ENCODE results near the gene LMNTD2. TPM values are rescaled to one million over a fixed set of nuclear protein-coding genes. Genes with fewer than 3 reads are reported as not detected.

Gene LMNTD2
- polyA plus RNA-seq, 2 of the 4 experiments (the other 2 are of a cell fraction): 2.2 to 3.5 TPM

DNA sequence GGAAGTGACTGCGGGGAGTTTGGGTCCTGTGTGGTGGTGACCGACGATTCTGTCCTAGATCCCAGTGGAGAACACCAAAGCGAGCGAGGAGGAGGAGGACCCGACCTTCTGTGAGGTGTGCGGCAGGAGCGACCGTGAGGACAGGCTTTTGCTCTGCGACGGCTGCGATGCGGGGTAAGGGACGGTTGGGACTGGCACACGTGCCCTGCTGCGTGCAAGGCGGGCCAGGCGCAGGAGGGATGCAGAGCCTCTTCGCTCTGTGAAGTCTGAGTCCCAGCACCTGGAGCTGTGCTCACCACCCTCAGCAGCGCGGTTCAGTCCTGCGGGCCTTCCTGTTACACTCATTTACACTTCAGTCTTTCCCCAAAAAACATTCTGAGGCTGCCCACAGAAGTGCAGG lies 32.0 kb upstream of the LMNTD2 start (continued):
- TF ChIP-seq, protein P1, sequence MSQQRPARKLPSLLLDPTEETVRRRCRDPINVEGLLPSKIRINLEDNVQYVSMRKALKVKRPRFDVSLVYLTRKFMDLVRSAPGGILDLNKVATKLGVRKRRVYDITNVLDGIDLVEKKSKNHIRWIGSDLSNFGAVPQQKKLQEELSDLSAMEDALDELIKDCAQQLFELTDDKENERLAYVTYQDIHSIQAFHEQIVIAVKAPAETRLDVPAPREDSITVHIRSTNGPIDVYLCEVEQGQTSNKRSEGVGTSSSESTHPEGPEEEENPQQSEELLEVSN (IDR thresholded peaks at IDR 0.05; ENCODE audit: borderline replicate concordance, low read depth): no peak
- no peak for TF ChIP-seq RARB (CRISPR knock-in tag; IDR thresholded peaks at IDR 0.05)

DNA sequence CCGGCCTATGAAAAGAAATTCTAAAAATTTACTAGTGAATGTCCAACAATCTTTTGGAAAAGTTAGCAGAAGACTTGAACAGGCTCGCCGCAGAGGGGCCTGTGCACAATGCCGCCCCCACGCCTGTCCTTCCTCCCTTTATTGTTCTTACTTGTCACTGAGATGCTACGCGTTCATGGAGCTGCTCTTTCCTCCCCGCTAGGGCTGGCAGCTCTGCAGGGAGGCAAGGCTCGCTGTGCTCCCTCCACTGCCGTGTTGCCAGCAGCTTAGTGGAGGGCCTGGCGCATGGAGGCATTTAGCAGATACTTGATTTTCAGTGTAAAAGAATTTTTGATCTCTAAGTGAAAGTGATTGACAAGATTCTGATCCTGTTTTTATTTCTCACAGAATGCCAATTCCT lies 30.5 kb upstream of the LMNTD2 start:
- Histone ChIP-seq H3K4me1 (peaks cover 29% of the 10 kb centered on the region), H3K9me3 (no peaks in the 10 kb centered on the region), H3K4me3 (no peak overlapping the region), H3K27ac (no peak overlapping the region), H3K4me2 (no peak overlapping the region)
- ATAC-seq: no peak
- no peak for FAIRE-seq
- whole genome bisulfite sequencing (ENCODE audit: missing lambda C conversion rate): 78% methylated on average over 11 of the region's 11 CpGs
- POLR2A ChIA-PET: no interaction called here
- no peak for TF ChIP-seq BHLHE40 (IDR thresholded peaks at IDR 0.05; ENCODE audit: low read depth, low read length)
- no peak for DNase-seq (ENCODE audit: low read depth in 1 of 2, low spot score in 1 of 2)
- CTCF ChIA-PET: interaction anchor here (1.2 to 1.3 kb wide), 2 partner anchors 14 to 36 kb away, joined by 3 to 5 read pairs; no protein-coding TSS in a partner anchor

DNA sequence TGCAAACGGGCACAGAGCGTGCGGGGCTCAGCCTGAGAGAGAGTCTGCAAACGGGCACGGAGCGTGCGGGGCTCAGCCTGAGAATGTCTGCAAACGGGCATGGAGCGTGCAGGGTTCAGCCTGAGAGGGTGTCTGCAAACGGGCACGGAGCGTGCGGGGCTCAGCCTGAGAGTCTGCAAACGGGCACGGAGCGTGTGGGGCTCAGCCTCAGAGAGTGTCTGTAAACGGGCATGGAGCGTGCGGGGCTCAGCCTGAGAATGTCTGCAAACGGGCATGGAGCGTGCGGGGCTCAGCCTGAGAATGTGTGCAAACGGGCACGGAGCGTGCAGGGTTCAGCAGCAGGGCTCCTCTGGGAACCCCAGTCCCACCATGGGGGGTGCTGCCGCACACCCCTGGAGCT lies 29.3 kb upstream of the LMNTD2 start:
- peaks cover 29% of the 10 kb centered on the region for H3K4me1 ChIP-seq
- POLR2A ChIA-PET: no interaction called here
- no peak for ATAC-seq
- CTCF ChIA-PET: interaction anchor here (0.7 to 1.7 kb wide), 2 partner anchors 10 to 23 kb away, joined by 3 read pairs; no protein-coding TSS in a partner anchor
- H3K4me3 ChIP-seq: no peak overlapping the region
- H3K9me3 ChIP-seq: no peaks in the 10 kb centered on the region
- H3K4me2 ChIP-seq: no peak overlapping the region
- no peak for TF ChIP-seq CHD2 (IDR thresholded peaks at IDR 0.05; ENCODE audit: low read length, partially characterized antibody)
- no peak for TF ChIP-seq MYC (IDR thresholded peaks at IDR 0.05; ENCODE audit: borderline replicate concordance, low read length)
- TF ChIP-seq FOSB (CRISPR knock-in tag; IDR thresholded peaks at IDR 0.05): no peak
- TF ChIP-seq RFX5 (IDR thresholded peaks at IDR 0.05): no peak
- TF ChIP-seq NFE2L2 (conservative IDR thresholded peaks at IDR 0.05; ENCODE audit: low read length): no peak
- TF ChIP-seq CHD4 (IDR thresholded peaks at IDR 0.05; ENCODE audit: borderline replicate concordance): no peak
- no peak; a peak in 1 of 5 replicates for TF ChIP-seq JUN (IDR thresholded peaks at IDR 0.05)
- TF ChIP-seq CEBPB (IDR thresholded peaks at IDR 0.05): no peak
- TF ChIP-seq RAD21 (conservative IDR thresholded peaks at IDR 0.05 in 1 of 2, IDR thresholded peaks at IDR 0.05 in 1 of 2): no peak
- no peak for DNase-seq (ENCODE audit: low read depth in 1 of 2, low spot score in 1 of 2)
- FAIRE-seq: no peak
- no peak overlapping the region for H3K27ac ChIP-seq
- 89% methylated on average over 26 of the region's 26 CpGs for WGBS (ENCODE audit: missing lambda C conversion rate)

DNA sequence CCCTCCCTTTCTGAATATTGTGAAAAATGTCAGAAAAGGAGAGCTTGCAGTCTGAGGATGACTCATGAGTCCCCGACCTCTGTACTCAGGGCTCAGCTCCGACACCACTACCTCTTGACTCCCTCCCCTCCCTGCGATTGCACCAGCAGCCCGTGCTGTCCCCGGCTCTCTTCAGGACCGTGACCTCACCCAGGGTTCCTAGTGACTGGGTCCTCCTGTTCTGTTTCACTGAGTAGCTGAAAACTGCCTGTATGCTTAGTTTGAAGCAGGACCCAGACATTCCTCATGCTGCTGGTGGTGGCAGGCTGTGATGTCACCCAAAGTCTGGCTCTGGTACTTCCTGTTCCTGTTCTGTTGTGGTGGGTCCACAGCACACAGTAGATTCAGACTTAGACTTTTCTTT lies 27.4 kb upstream of the LMNTD2 start:
- CTCF ChIA-PET: interaction anchor here (1.2 to 1.7 kb wide), 3 partner anchors 13 to 33 kb away, joined by 3 to 6 read pairs (median 6); no protein-coding TSS in a partner anchor
- peak overlapping the region; percentile 57 for H3K4me2 ChIP-seq
- TF ChIP-seq CEBPB (IDR thresholded peaks at IDR 0.05) (0 out of 4 replicates have a peak, but pooled peaks have one; percentile 14 to 28), BHLHE40 (IDR thresholded peaks at IDR 0.05; ENCODE audit: low read depth, low read length) (no peak), FOSL2 (IDR thresholded peaks at IDR 0.05) (peak; percentile 65; the same call in 1 of the 2 replicates), FOSL2 (CRISPR knock-in tag; IDR thresholded peaks at IDR 0.05) (peak; percentile 77)
- TF ChIP-seq, protein P1 (IDR thresholded peaks at IDR 0.05; ENCODE audit: borderline replicate concordance, low read depth): no peak
- TF ChIP-seq, protein P2, sequence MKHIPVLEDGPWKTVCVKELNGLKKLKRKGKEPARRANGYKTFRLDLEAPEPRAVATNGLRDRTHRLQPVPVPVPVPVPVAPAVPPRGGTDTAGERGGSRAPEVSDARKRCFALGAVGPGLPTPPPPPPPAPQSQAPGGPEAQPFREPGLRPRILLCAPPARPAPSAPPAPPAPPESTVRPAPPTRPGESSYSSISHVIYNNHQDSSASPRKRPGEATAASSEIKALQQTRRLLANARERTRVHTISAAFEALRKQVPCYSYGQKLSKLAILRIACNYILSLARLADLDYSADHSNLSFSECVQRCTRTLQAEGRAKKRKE (CRISPR knock-in tag; IDR thresholded peaks at IDR 0.05; ENCODE audit: low read depth): no peak
- FAIRE-seq: no peak
- H3K4me3 ChIP-seq: no peak overlapping the region
- no peaks in the 10 kb centered on the region for H3K9me3 ChIP-seq
- POLR2A ChIA-PET: interaction anchor here (0.9 kb wide), 1 partner anchor 12 kb away, joined by 5 read pairs; the partner anchor contains the start of gene PHRF1
- H3K27ac ChIP-seq: peak overlapping the region; percentile 77 to 82
- peak; percentile 54 to 73 for DNase-seq (ENCODE audit: low read depth in 1 of 2, low spot score in 1 of 2)
- WGBS (ENCODE audit: missing lambda C conversion rate): 14% methylated on average over 6 of the region's 6 CpGs
- H3K4me1 ChIP-seq: peaks cover 23% of the 10 kb centered on the region
- ATAC-seq: peak; percentile 87 to 94
